OCI-LY7 (cell line): ENCODE data around the gene UAP1L1. TPM values are rescaled to one million over a fixed set of nuclear protein-coding genes. Genes with fewer than 3 reads are reported as not detected.

Experiments used
- BruUV-seq: library from RNA; stranded (reverse); fragments of 400-500 nt; replicated peaks from 2 replicates; lab custom pipeline; 2021; lab: Mats Ljungman, UMichigan
- CTCF ChIA-PET: fragments of 300-600 bp; sonication (Branson Sonifier 250); formaldehyde crosslinking; loops from one replicate; lab custom pipeline; 2022; ENCODE audit warnings: antibody characterized with exemption; ENCODE audit not compliant: unreplicated experiment; lab: Charles Lee
- POLR2A ChIA-PET: fragments of 300-600 bp; sonication (Branson Sonifier 250); formaldehyde crosslinking; loops from one replicate; lab custom pipeline; 2022; ENCODE audit warnings: antibody characterized with exemption; lab: Charles Lee
- DNase-seq: peaks from one replicate; pipeline ENCODE4 v3.0.0-alpha.2; 2015; ENCODE audit warnings: low spot score
- H2AFZ ChIP-seq: fragments of 200-600 bp; sonication (generic), shearing (Covaris generic); 2 replicates; pipeline ENCODE4 v1.6.1; 2014; ENCODE audit warnings: mild to moderate bottlenecking, antibody characterized with exemption, low read length, moderate library complexity
- H3K27ac ChIP-seq: fragments of 200-600 bp; sonication (generic); 2 replicates; pipeline ENCODE4 v1.5.1; 2014; ENCODE audit warnings: mixed run types, low read depth, mild to moderate bottlenecking, moderate library complexity, low read length, inconsistent platforms; ENCODE audit not compliant: poor library complexity, severe bottlenecking
- H3K36me3 ChIP-seq: fragments of 200-600 bp; sonication (generic); 2 replicates; pipeline ENCODE4 v1.6.1; 2014; ENCODE audit warnings: mild to moderate bottlenecking, antibody characterized with exemption, low read length, moderate library complexity, mixed read lengths; ENCODE audit not compliant: insufficient read depth
- H3K4me1 ChIP-seq: fragments of 200-600 bp; sonication (generic); 2 replicates; pipeline ENCODE4 v1.5.1; 2014; ENCODE audit warnings: mild to moderate bottlenecking, low read length; ENCODE audit not compliant: insufficient read depth, poor library complexity, severe bottlenecking
- H3K4me2 ChIP-seq: fragments of 200-600 bp; sonication (generic); 2 replicates; pipeline ENCODE4 v1.6.1; 2014; ENCODE audit warnings: mild to moderate bottlenecking, low read length
- H3K4me3 ChIP-seq: fragments of 200-600 bp; sonication (generic); 2 replicates; pipeline ENCODE4 v1.5.1; 2014; ENCODE audit warnings: mild to moderate bottlenecking, low read depth, low read length; ENCODE audit not compliant: poor library complexity, severe bottlenecking
- H3K79me2 ChIP-seq: fragments of 200-600 bp; sonication (generic); 2 replicates; pipeline ENCODE4 v1.6.1; 2016; ENCODE audit warnings: low read depth, mild to moderate bottlenecking, low read length, moderate library complexity, mixed read lengths; ENCODE audit not compliant: insufficient read depth
- H3K9me2 ChIP-seq: fragments of 200-600 bp; sonication (generic); 2 replicates; pipeline ENCODE4 v1.6.1; 2016; ENCODE audit warnings: mild to moderate bottlenecking, low read length, mixed read lengths; ENCODE audit not compliant: insufficient read depth
- H3K9me3 ChIP-seq: fragments of 200-600 bp; sonication (generic); 2 replicates; pipeline ENCODE4 v1.6.1; 2014; ENCODE audit warnings: mild to moderate bottlenecking, mixed run types, low read length, mixed read lengths
- H4K20me1 ChIP-seq: fragments of 200-600 bp; sonication (generic); 2 replicates; pipeline ENCODE4 v1.6.1; 2014; ENCODE audit warnings: mild to moderate bottlenecking, antibody characterized with exemption, low read length, moderate library complexity, mixed read lengths; ENCODE audit not compliant: insufficient read depth
- EZH2phosphoT487 ChIP-seq: fragments of 200-600 bp; sonication (generic); IDR thresholded peaks from 2 replicates; pipeline ENCODE4 v1.6.1; 2018; ENCODE audit warnings: low read depth, borderline replicate concordance, mild to moderate bottlenecking, mixed run types, antibody characterized with exemption, low read length, moderate library complexity, mixed read lengths
- intact Hi-C: fragments of 100-400 bp; cut with micrococcal nuclease; formaldehyde crosslinking; loops from one replicate; pipeline ENCODE4 v1.10.0; 2022; ENCODE audit not compliant: unreplicated experiment
- total RNA-seq, 2 experiments: library from RNA; depleted of rRNA in 1 of 2; stranded (reverse); fragments of >200 nt in 1 of 2; shearing (Covaris generic) in 1 of 2; gene quantifications; 2 replicates each; pipeline ENCODE4 v1.2.3, GENCODE V29; 2014 to 2022
- TF ChIP-seq, protein P1 (sequence below): fragments of 200-600 bp; sonication (generic); conservative IDR thresholded peaks from 2 replicates; pipeline ENCODE4 v1.5.1; 2014; ENCODE audit warnings: mild to moderate bottlenecking, antibody characterized with exemption, low read length, moderate library complexity, mixed read lengths

Gene UAP1L1
- total RNA-seq, 2 experiments from 2014 or later: 5.7 to 16.7 TPM

DNA sequence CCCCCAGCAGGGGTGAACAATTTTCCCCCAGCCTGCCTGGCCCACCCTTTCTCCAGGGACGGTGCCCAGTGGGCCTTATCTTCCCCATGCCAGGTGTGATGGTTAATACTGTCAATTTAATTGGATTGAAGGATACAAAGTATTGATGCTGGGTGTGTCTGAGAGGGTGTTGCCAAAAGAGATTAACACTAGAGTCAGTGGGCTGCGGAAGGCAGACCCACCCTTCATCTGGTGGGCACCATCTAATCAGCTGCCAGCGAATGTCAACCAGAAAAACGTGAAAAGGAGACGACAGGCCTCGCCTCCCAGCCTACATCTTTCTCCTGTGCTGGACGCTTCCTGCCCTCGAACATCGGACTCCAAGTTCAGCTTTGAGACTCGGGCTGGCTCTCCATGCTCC, 39.8 kb upstream of the UAP1L1 start:
- Histone ChIP-seq H3K4me2 (no peak overlapping the region), H3K36me3 (no peaks in the 10 kb centered on the region), H3K27ac (no peak overlapping the region), H3K9me2 (no peaks in the 10 kb centered on the region), H3K4me3 (no peak overlapping the region), H2AFZ (no peak overlapping the region), H3K9me3 (no peaks in the 10 kb centered on the region), H4K20me1 (no peaks in the 10 kb centered on the region), H3K79me2 (no peaks in the 10 kb centered on the region), H3K4me1 (peaks cover 14% of the 10 kb centered on the region)
- ChIA-PET POLR2A (interaction anchor here (1.1 kb wide), 1 partner anchor 283 kb away, joined by 4 read pairs; no protein-coding TSS in a partner anchor), CTCF (interaction anchor here (0.6 kb wide), 1 partner anchor 25 kb away, joined by 3 read pairs; no protein-coding TSS in a partner anchor)
- TF ChIP-seq, protein P1, sequence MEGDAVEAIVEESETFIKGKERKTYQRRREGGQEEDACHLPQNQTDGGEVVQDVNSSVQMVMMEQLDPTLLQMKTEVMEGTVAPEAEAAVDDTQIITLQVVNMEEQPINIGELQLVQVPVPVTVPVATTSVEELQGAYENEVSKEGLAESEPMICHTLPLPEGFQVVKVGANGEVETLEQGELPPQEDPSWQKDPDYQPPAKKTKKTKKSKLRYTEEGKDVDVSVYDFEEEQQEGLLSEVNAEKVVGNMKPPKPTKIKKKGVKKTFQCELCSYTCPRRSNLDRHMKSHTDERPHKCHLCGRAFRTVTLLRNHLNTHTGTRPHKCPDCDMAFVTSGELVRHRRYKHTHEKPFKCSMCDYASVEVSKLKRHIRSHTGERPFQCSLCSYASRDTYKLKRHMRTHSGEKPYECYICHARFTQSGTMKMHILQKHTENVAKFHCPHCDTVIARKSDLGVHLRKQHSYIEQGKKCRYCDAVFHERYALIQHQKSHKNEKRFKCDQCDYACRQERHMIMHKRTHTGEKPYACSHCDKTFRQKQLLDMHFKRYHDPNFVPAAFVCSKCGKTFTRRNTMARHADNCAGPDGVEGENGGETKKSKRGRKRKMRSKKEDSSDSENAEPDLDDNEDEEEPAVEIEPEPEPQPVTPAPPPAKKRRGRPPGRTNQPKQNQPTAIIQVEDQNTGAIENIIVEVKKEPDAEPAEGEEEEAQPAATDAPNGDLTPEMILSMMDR: no peak
- TF ChIP-seq EZH2phosphoT487: no peak
- no TSS peak for BruUV-seq
- no peak for DNase-seq
- intact Hi-C loops: no loop called here

DNA sequence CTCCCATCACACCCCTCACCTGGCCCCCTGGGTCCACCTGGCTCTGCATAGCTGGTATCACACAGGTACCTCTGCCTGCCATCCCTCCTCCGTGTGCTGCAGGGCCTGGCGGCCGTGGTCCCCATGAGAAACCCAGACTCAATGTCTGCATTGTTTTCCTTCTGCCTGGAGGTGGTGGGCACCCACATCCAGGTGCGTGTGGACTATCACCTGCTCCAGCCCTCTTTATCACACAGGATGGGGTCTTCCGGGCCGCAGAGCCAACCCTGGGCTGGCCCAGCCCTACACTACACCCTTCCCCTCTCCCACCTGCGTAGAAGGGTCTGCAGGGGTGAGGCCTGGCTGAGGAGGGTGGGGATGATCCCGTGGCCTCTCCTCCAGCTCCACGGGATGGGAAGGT, 38.4 kb upstream of the UAP1L1 start:
- TF ChIP-seq, protein P1: no peak
- TF ChIP-seq EZH2phosphoT487: no peak
- no TSS peak for BruUV-seq
- Histone ChIP-seq H3K4me2 (no peak overlapping the region), H3K27ac (no peak overlapping the region), H3K36me3 (no peaks in the 10 kb centered on the region), H2AFZ (no peak overlapping the region), H3K9me3 (no peaks in the 10 kb centered on the region), H3K4me1 (peaks cover 12% of the 10 kb centered on the region), H4K20me1 (no peaks in the 10 kb centered on the region), H3K4me3 (no peak overlapping the region), H3K9me2 (no peaks in the 10 kb centered on the region), H3K79me2 (no peaks in the 10 kb centered on the region)
- ChIA-PET CTCF (interaction anchor here (0.6 kb wide), 2 partner anchors 17 to 515 kb away, joined by 3 to 4 read pairs; no protein-coding TSS in a partner anchor), POLR2A (no interaction called here)
- no peak for DNase-seq
- intact Hi-C loops: no loop called here

GRCh38 chr9:137039611-137040366, 37.5 kb upstream of the UAP1L1 start:
- Histone ChIP-seq H2AFZ (no peak overlapping the region), H3K27ac (no peak overlapping the region), H3K4me1 (peaks cover 7% of the 10 kb centered on the region), H3K9me3 (no peaks in the 10 kb centered on the region), H3K4me2 (no peak overlapping the region), H4K20me1 (no peaks in the 10 kb centered on the region), H3K9me2 (no peaks in the 10 kb centered on the region), H3K79me2 (no peaks in the 10 kb centered on the region), H3K36me3 (no peaks in the 10 kb centered on the region), H3K4me3 (no peak overlapping the region)
- intact Hi-C loops: no loop called here
- BruUV-seq: no TSS peak
- ChIA-PET CTCF (interaction anchor here (0.6 to 0.7 kb wide), 2 partner anchors 10 to 148 kb away, joined by 3 read pairs; no protein-coding TSS in a partner anchor), POLR2A (no interaction called here)
- no peak for DNase-seq
- TF ChIP-seq, protein P1: no peak
- no peak for TF ChIP-seq EZH2phosphoT487
